H1 (cell line): ENCODE data around the gene MLKL. TPM values are rescaled to one million over a fixed set of nuclear protein-coding genes. Genes with fewer than 3 reads are reported as not detected.

Source experiments
- CTCF ChIP-seq, 3 experiments: IDR thresholded peaks; 1 replicate in 2 of 3; 2 replicates in 1 of 3; pipeline versions ENCODE4 v1.5.1 to v1.6.1; 2011; ENCODE audit warnings: low read length in 3 of 3, mild to moderate bottlenecking in 3 of 3, inconsistent platforms in 2 of 3, low read depth in 1 of 3, moderate library complexity in 1 of 3; ENCODE audit not compliant: insufficient read depth in 1 of 3; ENCODE audit errors: control extremely low read depth in 1 of 3
- EP300 ChIP-seq, 2 experiments: IDR thresholded peaks; 1 replicate in 1 of 2; 2 replicates in 1 of 2; pipeline ENCODE4 v1.6.1; 2011 to 2012; ENCODE audit warnings: low read depth in 2 of 2, low read length in 2 of 2, mild to moderate bottlenecking in 2 of 2, borderline replicate concordance in 1 of 2, inconsistent platforms in 1 of 2, moderate library complexity in 1 of 2
- EZH2 ChIP-seq: fragments of 200-600 bp; sonication (generic); IDR thresholded peaks from 2 replicates; pipeline ENCODE4 v1.7.1; 2012; ENCODE audit warnings: low read depth, mild to moderate bottlenecking, moderate library complexity, low read length, inconsistent platforms; ENCODE audit not compliant: severe bottlenecking
- SIN3A ChIP-seq, 2 experiments: IDR thresholded peaks in 1 of 2; conservative IDR thresholded peaks in 1 of 2; 2 replicates each; pipeline ENCODE4 v1.6.1; 2011 to 2012; ENCODE audit warnings: low read length in 2 of 2, improper control_type of control experiment in 1 of 2, low read depth in 1 of 2, mild to moderate bottlenecking in 1 of 2
- SIX5 ChIP-seq: IDR thresholded peaks from 2 replicates; pipeline ENCODE4 v1.6.1; 2011; ENCODE audit warnings: mild to moderate bottlenecking, low read depth, low read length
- TAF1 ChIP-seq: IDR thresholded peaks from 2 replicates; pipeline ENCODE4 v1.6.1; 2011; ENCODE audit warnings: mild to moderate bottlenecking, low read depth, low read length
- USF2 ChIP-seq: IDR thresholded peaks from 2 replicates; pipeline ENCODE4 v1.6.1; 2011; ENCODE audit warnings: low read length, improper control_type of control experiment
- polyA plus RNA-seq, 7 experiments: library from polyadenylated mRNA; depleted of rRNA in 3 of 7; stranded (reverse) in 5 of 7; unstranded in 2 of 7; fragments of >200 nt in 5 of 7; fragments of 200-250 nt in 2 of 7; gene quantifications; 1 replicate in 5 of 7; 2 replicates in 1 of 7; 4 replicates in 1 of 7; pipeline versions ENCODE4 v1.2.1 to v1.2.3, GENCODE V29; 2011 to 2013; ENCODE audit warnings: missing spikeins in 2 of 7, mixed read lengths in 2 of 7
- total RNA-seq: library from RNA; stranded (reverse); fragmentation: NEBNext Ultra II Directional; extraction: Animal tissue kit (Norgen Biotek cat#: 25700); gene quantifications from 2 replicates; pipeline ENCODE4 v1.2.1, GENCODE V29; 2021

MLKL gene
- total and polyA plus RNA-seq, 2 of the 8 experiments (the other 6 are each of a cell fraction or from before 2014, with no cell fraction given): 1.6 to 2.1 TPM

- no peak for TF ChIP-seq CTCF (IDR thresholded peaks at IDR 0.05; ENCODE audit: control extremely low read depth in 1 of 3, insufficient read depth in 1 of 3, low read depth in 1 of 3, low read length in 3 of 3)
- TF ChIP-seq SIX5: no peak
- no peak for TF ChIP-seq EP300 (IDR thresholded peaks at IDR 0.05; ENCODE audit: borderline replicate concordance in 1 of 2, low read depth in 2 of 2, low read length in 2 of 2)
- no peak for TF ChIP-seq TAF1
- no peak for TF ChIP-seq USF2
- no peak for TF ChIP-seq SIN3A (conservative IDR thresholded peaks at IDR 0.05 in 1 of 2, IDR thresholded peaks at IDR 0.05 in 1 of 2; ENCODE audit: low read depth in 1 of 2, low read length in 2 of 2)
- TF ChIP-seq EZH2: no peak
These were observed 62.8 kb downstream of the MLKL start (continued) for GRCh38 chr16:74637742-74638453.
